OCI-LY7 (cell line): ENCODE data around the gene EIF2AK3.

ENCODE experiments used
- EZH2phosphoT487 ChIP-seq: fragments of 200-600 bp; sonication (generic); IDR thresholded peaks from 2 replicates; pipeline ENCODE4 v1.6.1; 2018; ENCODE audit warnings: low read depth, borderline replicate concordance, mild to moderate bottlenecking, mixed run types, antibody characterized with exemption, low read length, moderate library complexity, mixed read lengths
- TF ChIP-seq, protein P1 (sequence below): fragments of 200-600 bp; sonication (generic); conservative IDR thresholded peaks from 2 replicates; pipeline ENCODE4 v1.5.1; 2014; ENCODE audit warnings: mild to moderate bottlenecking, antibody characterized with exemption, low read length, moderate library complexity, mixed read lengths

- TF ChIP-seq, protein P1, sequence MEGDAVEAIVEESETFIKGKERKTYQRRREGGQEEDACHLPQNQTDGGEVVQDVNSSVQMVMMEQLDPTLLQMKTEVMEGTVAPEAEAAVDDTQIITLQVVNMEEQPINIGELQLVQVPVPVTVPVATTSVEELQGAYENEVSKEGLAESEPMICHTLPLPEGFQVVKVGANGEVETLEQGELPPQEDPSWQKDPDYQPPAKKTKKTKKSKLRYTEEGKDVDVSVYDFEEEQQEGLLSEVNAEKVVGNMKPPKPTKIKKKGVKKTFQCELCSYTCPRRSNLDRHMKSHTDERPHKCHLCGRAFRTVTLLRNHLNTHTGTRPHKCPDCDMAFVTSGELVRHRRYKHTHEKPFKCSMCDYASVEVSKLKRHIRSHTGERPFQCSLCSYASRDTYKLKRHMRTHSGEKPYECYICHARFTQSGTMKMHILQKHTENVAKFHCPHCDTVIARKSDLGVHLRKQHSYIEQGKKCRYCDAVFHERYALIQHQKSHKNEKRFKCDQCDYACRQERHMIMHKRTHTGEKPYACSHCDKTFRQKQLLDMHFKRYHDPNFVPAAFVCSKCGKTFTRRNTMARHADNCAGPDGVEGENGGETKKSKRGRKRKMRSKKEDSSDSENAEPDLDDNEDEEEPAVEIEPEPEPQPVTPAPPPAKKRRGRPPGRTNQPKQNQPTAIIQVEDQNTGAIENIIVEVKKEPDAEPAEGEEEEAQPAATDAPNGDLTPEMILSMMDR, result no peak
- TF ChIP-seq EZH2phosphoT487, result no peak
Measured at GRCh38 chr2:88641330-88641729, 14.1 kb upstream of the EIF2AK3 start.
